Activated naive CD4-positive, alpha-beta T cell treated with anti-CD3 and anti-CD28 coated beads, Interleukin-2, amount 50 U/mL, for 16 hours (primary cell): ENCODE data around the gene SLC26A1.
"Not testable (repeated sequence)": the region's sequence is repeated elsewhere in the genome, so short reads cannot be mapped to it uniquely, and the experiment has no call there.

Experiments used
- DNase-seq: peaks from one replicate; pipeline ENCODE4 v3.0.0-alpha.2; 2020

SLC26A1 gene

GRCh38 chr4:952881-953573, 40.2 kb downstream of the SLC26A1 start:
- DNase-seq: no peak

GRCh38 chr4:951594-952468, 41.4 kb downstream of the SLC26A1 start:
- no peak for DNase-seq

- DNase-seq: no peak
Observed at GRCh38 chr4:951186-951585, 42.0 kb downstream of the SLC26A1 start.

GRCh38 chr4:950136-951020, 42.8 kb downstream of the SLC26A1 start:
- no peak for DNase-seq

- no peak for DNase-seq
Observed at GRCh38 chr4:949656-950055, 43.5 kb downstream of the SLC26A1 start.

GRCh38 chr4:948936-949300, 44.3 kb downstream of the SLC26A1 start:
- DNase-seq: no peak

GRCh38 chr4:948101-948935, 44.9 kb downstream of the SLC26A1 start:
- no peak for DNase-seq

- no peak for DNase-seq
Observed at GRCh38 chr4:947491-947971, 45.7 kb downstream of the SLC26A1 start.

- DNase-seq: no peak
Observed at GRCh38 chr4:946517-947471, 46.4 kb downstream of the SLC26A1 start.

GRCh38 chr4:946103-946450, 47.1 kb downstream of the SLC26A1 start:
- no peak for DNase-seq

- no peak for DNase-seq
Observed at GRCh38 chr4:945274-946102, 47.7 kb downstream of the SLC26A1 start.

GRCh38 chr4:939508-939907, 53.7 kb downstream of the SLC26A1 start:
- not testable (repeated sequence) for DNase-seq
